Endothelial cell of umbilical vein (primary cell): ENCODE measurements around the gene CNTNAP2. TPM values are rescaled to one million over a fixed set of nuclear protein-coding genes. Genes with fewer than 3 reads are reported as not detected.

Source experiments
- BruUV-seq: library from RNA; stranded (reverse); fragments of 400-500 nt; replicated peaks from 2 replicates; lab custom pipeline; 2021; lab: Mats Ljungman, UMichigan
- CTCF ChIA-PET: fragments of 300-600, 350-600 bp; sonication (Branson Sonifier 250); formaldehyde crosslinking; loops from one replicate; lab custom pipeline; 2021; ENCODE audit warnings: antibody characterized with exemption, inconsistent platforms; lab: Charles Lee
- POLR2A ChIA-PET: fragments of 300-600, 350-600 bp; sonication (Branson Sonifier 250); formaldehyde crosslinking; loops from one replicate; lab custom pipeline; 2021; ENCODE audit warnings: antibody characterized with exemption, inconsistent platforms; lab: Charles Lee
- DNase-seq: peaks from one replicate; pipeline ENCODE4 v3.0.0-alpha.2; 2011; ENCODE audit warnings: low read depth, low spot score
- FAIRE-seq: peaks from 2 replicates; lab custom pipeline; 2011; peaks lifted over from hg19 to GRCh38; lab: Jason Lieb, UNC
- H2AFZ ChIP-seq: 2 replicates; pipeline ENCODE4 v1.6.0; 2012; ENCODE audit warnings: low read depth, low read length, control low read depth, inconsistent platforms
- H3K27ac ChIP-seq: 2 replicates; pipeline ENCODE4 v1.5.1; 2011; ENCODE audit warnings: low read depth, mild to moderate bottlenecking, control low read depth, low read length, moderate library complexity; ENCODE audit not compliant: insufficient read depth
- H3K27me3 ChIP-seq, 2 experiments: 2 replicates each; pipeline versions ENCODE4 v1.6.0 to v1.6.1; 2011; ENCODE audit warnings: low read length in 2 of 2, mixed read lengths in 1 of 2; ENCODE audit not compliant: control insufficient read depth in 2 of 2, insufficient read depth in 2 of 2
- H3K36me3 ChIP-seq, 2 experiments: 2 replicates in 1 of 2; 3 replicates in 1 of 2; pipeline ENCODE4 v1.5.1; 2011; ENCODE audit warnings: low read length in 2 of 2, mild to moderate bottlenecking in 1 of 2, moderate library complexity in 1 of 2; ENCODE audit not compliant: control insufficient read depth in 2 of 2, insufficient read depth in 2 of 2; ENCODE audit errors: extremely low read depth in 1 of 2
- H3K4me1 ChIP-seq: 3 replicates; pipeline ENCODE4 v1.5.1; 2011; ENCODE audit warnings: mild to moderate bottlenecking, low read length; ENCODE audit not compliant: control insufficient read depth, insufficient read depth; ENCODE audit errors: extremely low read depth
- H3K4me2 ChIP-seq: 2 replicates; pipeline ENCODE4 v1.6.1; 2011; ENCODE audit warnings: low read length, control low read depth, mixed read lengths; ENCODE audit not compliant: insufficient read depth
- H3K4me3 ChIP-seq, 3 experiments: fragments of 200-600 bp in 1 of 3; sonication (generic), shearing (Covaris generic) in 1 of 3; replicated peaks in 1 of 3; 2 replicates each; pipeline ENCODE4 v1.5.1; 2011 to 2016; ENCODE audit warnings: control low read depth in 3 of 3, low read length in 3 of 3, mild to moderate bottlenecking in 2 of 3, inconsistent platforms in 1 of 3, low read depth in 1 of 3, moderate library complexity in 1 of 3; ENCODE audit not compliant: insufficient read depth in 1 of 3
- H3K79me2 ChIP-seq: 2 replicates; pipeline ENCODE4 v1.6.0; 2012; ENCODE audit warnings: low read length, inconsistent platforms; ENCODE audit not compliant: control insufficient read depth, insufficient read depth
- H3K9ac ChIP-seq: replicated peaks from 2 replicates; pipeline ENCODE3; 2011; ENCODE audit warnings: low read length, control low read depth; ENCODE audit not compliant: insufficient read depth; ENCODE audit errors: extremely low read depth
- H3K9me1 ChIP-seq: replicated peaks from 3 replicates; pipeline ENCODE4 v1.6.0; 2011; ENCODE audit warnings: mild to moderate bottlenecking, low read length; ENCODE audit not compliant: control insufficient read depth, insufficient read depth; ENCODE audit errors: extremely low read depth
- H3K9me3 ChIP-seq: replicated peaks from 2 replicates; pipeline ENCODE4 v1.5.1; 2012; ENCODE audit warnings: low read length, inconsistent platforms; ENCODE audit not compliant: control insufficient read depth, insufficient read depth
- H4K20me1 ChIP-seq: replicated peaks from 2 replicates; pipeline ENCODE3; 2011; ENCODE audit warnings: mild to moderate bottlenecking, low read length; ENCODE audit not compliant: control insufficient read depth, insufficient read depth; ENCODE audit errors: extremely low read depth
- EZH2 ChIP-seq: IDR thresholded peaks from 2 replicates; pipeline ENCODE4 v1.6.1; 2012; ENCODE audit warnings: borderline replicate concordance, low read depth, mild to moderate bottlenecking, moderate library complexity, low read length, inconsistent platforms; ENCODE audit not compliant: severe bottlenecking
- GATA2 ChIP-seq: IDR thresholded peaks from 2 replicates; pipeline ENCODE4 v1.7.0; 2011; ENCODE audit warnings: low read depth, mild to moderate bottlenecking, moderate library complexity, mixed read lengths, low read length; ENCODE audit not compliant: insufficient read length, insufficient read depth
- JUN ChIP-seq: IDR thresholded peaks from 2 replicates; pipeline ENCODE4 v1.6.1; 2011; ENCODE audit warnings: borderline replicate concordance, low read depth; ENCODE audit not compliant: insufficient read length, insufficient read depth
- dilution Hi-C: fragments of 300-500 bp; cut with MboI; formaldehyde crosslinking; loops from one replicate; pipeline ENCODE4 v1.15.0; 2019; ENCODE audit warnings: low sequenced_read_pairs; ENCODE audit not compliant: extremely low pct_ligation_motif_present
- intact Hi-C: fragments of 100-400 bp; cut with micrococcal nuclease; formaldehyde crosslinking; loops from one replicate; pipeline ENCODE4 v1.10.0; 2022
- polyA plus RNA-seq, 4 experiments: library from polyadenylated mRNA; depleted of rRNA in 3 of 4; stranded (reverse) in 3 of 4; unstranded in 1 of 4; fragments of >200 nt; gene quantifications; 2 replicates each; pipeline versions ENCODE4 v1.2.1 to v1.2.3, GENCODE V29; 2011 to 2012; ENCODE audit warnings: missing spikeins in 1 of 4
- total RNA-seq: library from RNA; stranded (reverse); gene quantifications from 2 replicates; pipeline ENCODE4 v1.2.3, GENCODE V29; 2021
- TF ChIP-seq, protein P1 (sequence below): IDR thresholded peaks from 2 replicates; pipeline ENCODE4 v1.6.1; 2011; ENCODE audit not compliant: insufficient read depth, insufficient read length
- TF ChIP-seq, protein P2 (sequence below), 2 donors: IDR thresholded peaks; 1 replicate in 1 of 2; 2 replicates in 1 of 2; pipeline ENCODE4 v1.5.1; 2011; ENCODE audit warnings: low read length in 2 of 2, mild to moderate bottlenecking in 2 of 2, moderate library complexity in 2 of 2, control low read depth in 1 of 2, inconsistent platforms in 1 of 2, low read depth in 1 of 2; ENCODE audit not compliant: insufficient read depth in 1 of 2; ENCODE audit errors: extremely low read depth in 1 of 2

The CNTNAP2 gene
- total and polyA plus RNA-seq, 2 donors (not counting 3 experiments of a cell fraction or from before 2014, with no cell fraction given) = not detected

DNA sequence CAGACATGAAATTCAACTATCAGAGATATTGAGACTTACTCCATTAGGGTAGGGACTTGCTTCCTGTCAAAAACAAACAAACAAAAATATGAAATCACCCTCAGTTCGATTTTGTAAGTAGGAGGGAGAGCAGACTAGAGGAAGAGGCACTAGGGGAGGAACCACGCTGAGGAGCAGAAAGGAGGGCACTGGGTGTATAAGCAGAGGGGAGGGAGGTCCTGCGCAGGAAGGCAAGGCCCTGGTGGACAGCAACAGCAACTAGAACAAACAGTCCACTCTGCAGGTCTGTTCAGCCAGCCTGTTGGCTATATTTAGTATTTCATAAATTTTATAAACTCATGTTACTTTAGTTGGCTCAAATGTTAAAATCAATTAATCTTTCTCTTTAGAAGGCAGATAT, 1536.9 kb downstream of the CNTNAP2 start:
- dilution Hi-C loops = no loop called here
- Histone ChIP-seq H3K9ac (no peak overlapping the region), H3K4me1 (no peaks in the 10 kb centered on the region), H3K79me2 (no peaks in the 10 kb centered on the region), H3K9me3 (peaks cover 2% of the 10 kb centered on the region), H4K20me1 (no peaks in the 10 kb centered on the region), H3K4me2 (no peak overlapping the region), H3K36me3 (no peaks in the 10 kb centered on the region), H3K27ac (no peak overlapping the region), H3K9me1 (no peaks in the 10 kb centered on the region), H3K4me3 (no peak overlapping the region), H2AFZ (no peak overlapping the region), H3K27me3 (no peaks in the 10 kb centered on the region)
- BruUV-seq = no TSS peak
- FAIRE-seq (no peak), DNase-seq (no peak)
- intact Hi-C loops = no loop called here
- CTCF ChIA-PET = no interaction called here
- POLR2A ChIA-PET = no interaction called here
- TF ChIP-seq GATA2 = no peak
- TF ChIP-seq, protein P1, sequence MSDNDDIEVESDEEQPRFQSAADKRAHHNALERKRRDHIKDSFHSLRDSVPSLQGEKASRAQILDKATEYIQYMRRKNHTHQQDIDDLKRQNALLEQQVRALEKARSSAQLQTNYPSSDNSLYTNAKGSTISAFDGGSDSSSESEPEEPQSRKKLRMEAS = no peak

DNA sequence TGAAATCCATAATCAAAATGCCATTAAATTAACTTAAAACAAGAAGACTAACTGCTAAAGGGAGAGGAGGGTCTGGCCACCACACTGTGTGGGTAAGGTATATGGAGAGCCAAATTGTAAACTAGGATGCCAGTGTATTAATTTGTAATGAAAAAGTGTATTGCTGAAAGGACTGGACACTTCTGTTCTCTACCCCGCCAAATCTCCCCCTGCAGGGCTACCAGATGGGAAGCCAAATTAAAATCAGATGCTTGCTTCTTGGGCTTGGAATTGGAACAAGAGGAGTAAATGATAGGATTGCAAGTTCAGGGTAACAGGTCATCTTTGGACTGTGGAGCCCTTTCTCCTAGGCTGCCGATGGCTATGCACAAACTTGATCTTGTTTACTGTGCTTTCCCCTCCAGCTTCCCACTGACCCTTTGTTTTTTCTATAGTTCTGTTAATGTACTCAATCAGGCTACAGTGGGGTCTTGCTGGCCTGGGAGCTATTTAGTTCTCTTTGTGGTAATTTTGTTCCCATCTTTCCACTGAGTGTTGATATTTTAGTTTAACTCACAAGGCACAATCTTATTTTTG, 1541.9 kb downstream of the CNTNAP2 start:
- no peak for TF ChIP-seq JUN
- TF ChIP-seq EZH2 = no peak
- TF ChIP-seq, protein P1 = no peak
- TF ChIP-seq, protein P2, sequence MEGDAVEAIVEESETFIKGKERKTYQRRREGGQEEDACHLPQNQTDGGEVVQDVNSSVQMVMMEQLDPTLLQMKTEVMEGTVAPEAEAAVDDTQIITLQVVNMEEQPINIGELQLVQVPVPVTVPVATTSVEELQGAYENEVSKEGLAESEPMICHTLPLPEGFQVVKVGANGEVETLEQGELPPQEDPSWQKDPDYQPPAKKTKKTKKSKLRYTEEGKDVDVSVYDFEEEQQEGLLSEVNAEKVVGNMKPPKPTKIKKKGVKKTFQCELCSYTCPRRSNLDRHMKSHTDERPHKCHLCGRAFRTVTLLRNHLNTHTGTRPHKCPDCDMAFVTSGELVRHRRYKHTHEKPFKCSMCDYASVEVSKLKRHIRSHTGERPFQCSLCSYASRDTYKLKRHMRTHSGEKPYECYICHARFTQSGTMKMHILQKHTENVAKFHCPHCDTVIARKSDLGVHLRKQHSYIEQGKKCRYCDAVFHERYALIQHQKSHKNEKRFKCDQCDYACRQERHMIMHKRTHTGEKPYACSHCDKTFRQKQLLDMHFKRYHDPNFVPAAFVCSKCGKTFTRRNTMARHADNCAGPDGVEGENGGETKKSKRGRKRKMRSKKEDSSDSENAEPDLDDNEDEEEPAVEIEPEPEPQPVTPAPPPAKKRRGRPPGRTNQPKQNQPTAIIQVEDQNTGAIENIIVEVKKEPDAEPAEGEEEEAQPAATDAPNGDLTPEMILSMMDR (IDR thresholded peaks at IDR 0.05; ENCODE audit: extremely low read depth in 1 of 2, insufficient read depth in 1 of 2, low read depth in 1 of 2, low read length in 2 of 2) = no peak
- H2AFZ ChIP-seq = no peak overlapping the region
- POLR2A ChIA-PET = no interaction called here
- no peaks in the 10 kb centered on the region for H3K4me1 ChIP-seq
- no peaks in the 10 kb centered on the region for H4K20me1 ChIP-seq
- no peaks in the 10 kb centered on the region for H3K9me1 ChIP-seq
- no peak overlapping the region for H3K4me3 ChIP-seq
- H3K9ac ChIP-seq = no peak overlapping the region
- H3K4me2 ChIP-seq = no peak overlapping the region
- BruUV-seq = no TSS peak
- CTCF ChIA-PET = no interaction called here
- H3K27me3 ChIP-seq = no peaks in the 10 kb centered on the region
- dilution Hi-C loops = no loop called here
- no peak for FAIRE-seq
- H3K27ac ChIP-seq = no peak overlapping the region
- no peak for DNase-seq
- no peaks in the 10 kb centered on the region for H3K79me2 ChIP-seq
- H3K9me3 ChIP-seq = no peaks in the 10 kb centered on the region
- no peaks in the 10 kb centered on the region for H3K36me3 ChIP-seq
- intact Hi-C loops = no loop called here
